Neural progenitor cell (in vitro differentiated cells): ENCODE measurements around the gene EVL.

Experiments
- CTCF ChIP-seq: fragments of 200-600 bp; sonication (generic); IDR thresholded peaks from 2 replicates; pipeline ENCODE4 v1.5.1; 2017; ENCODE audit warnings: antibody characterized with exemption, mild to moderate bottlenecking
- EZH2 ChIP-seq: fragments of 200-600 bp; sonication (generic); IDR thresholded peaks from 2 replicates; pipeline ENCODE4 v1.6.1; 2017; ENCODE audit warnings: antibody characterized with exemption, mild to moderate bottlenecking, moderate library complexity

- no peak for TF ChIP-seq CTCF
- no peak for TF ChIP-seq EZH2
Measured at GRCh38 chr14:100063314-100063941, 1.8 kb upstream of the EVL start.
